ENCODE data around the gene TNRC6B.

Gene TNRC6B

GRCh38 chr22:40258017-40258416 is 80.3 kb downstream of the TNRC6B start:
- POLR2A ChIA-PET = interaction anchor here (0.7 kb wide), 1 partner anchor 87 kb away, joined by 3 read pairs; no protein-coding TSS in a partner anchor
- CTCF ChIA-PET = no interaction called here
- TF ChIP-seq SP1 (IDR thresholded peaks at IDR 0.05) (no peak), ZNF384 (IDR thresholded peaks at IDR 0.05) (0 out of 2 replicates have a peak, but pooled peaks have one; percentile 51), LEF1 (IDR thresholded peaks at IDR 0.05; ENCODE audit: borderline replicate concordance) (no peak), HDGF (IDR thresholded peaks at IDR 0.05; ENCODE audit: borderline replicate concordance) (no peak), ELF4 (IDR thresholded peaks at IDR 0.05) (no peak), ARNT (IDR thresholded peaks at IDR 0.05) (no peak), PKNOX1 (IDR thresholded peaks at IDR 0.05) (no peak)
- no peak for DNase-seq (ENCODE audit: extremely low spot score)

- ChIA-PET CTCF (no interaction called here), POLR2A (no interaction called here)
- DNase-seq (ENCODE audit: extremely low spot score) = no peak
- no peak for TF ChIP-seq ZNF384 (IDR thresholded peaks at IDR 0.05)
- no peak for TF ChIP-seq SUZ12 (IDR thresholded peaks at IDR 0.05)
- TF ChIP-seq HDGF (IDR thresholded peaks at IDR 0.05; ENCODE audit: borderline replicate concordance) = no peak
- TF ChIP-seq ELF4 (IDR thresholded peaks at IDR 0.05) = no peak
- TF ChIP-seq ARNT (IDR thresholded peaks at IDR 0.05) = no peak
- TF ChIP-seq LEF1 (IDR thresholded peaks at IDR 0.05; ENCODE audit: borderline replicate concordance) = no peak
These were observed 80.8 kb downstream of the TNRC6B start for GRCh38 chr22:40258501-40258915.

- TF ChIP-seq LEF1 (IDR thresholded peaks at IDR 0.05; ENCODE audit: borderline replicate concordance) (no peak), SP1 (IDR thresholded peaks at IDR 0.05) (no peak), SUZ12 (IDR thresholded peaks at IDR 0.05) (no peak), CTBP1 (IDR thresholded peaks at IDR 0.05; ENCODE audit: borderline replicate concordance) (no peak)
- ChIA-PET CTCF (no interaction called here), POLR2A (no interaction called here)
- no peak for DNase-seq (ENCODE audit: extremely low spot score)
These were observed 84.1 kb downstream of the TNRC6B start for GRCh38 chr22:40261783-40262182.

- TF ChIP-seq BHLHE40 (IDR thresholded peaks at IDR 0.05; ENCODE audit: borderline replicate concordance) = no peak
- TF ChIP-seq TARDBP (IDR thresholded peaks at IDR 0.05) = no peak
- TF ChIP-seq HDGF (IDR thresholded peaks at IDR 0.05; ENCODE audit: borderline replicate concordance) = no peak
- no peak for TF ChIP-seq SP1 (IDR thresholded peaks at IDR 0.05)
- TF ChIP-seq PKNOX1 (IDR thresholded peaks at IDR 0.05) = no peak
- no peak for TF ChIP-seq ELF4 (IDR thresholded peaks at IDR 0.05)
- TF ChIP-seq CTBP1 (IDR thresholded peaks at IDR 0.05; ENCODE audit: borderline replicate concordance) = no peak
- TF ChIP-seq FOXM1 (IDR thresholded peaks at IDR 0.05; ENCODE audit: borderline replicate concordance) = no peak
- TF ChIP-seq ARNT (IDR thresholded peaks at IDR 0.05) = no peak
- TF ChIP-seq L3MBTL2 (conservative IDR thresholded peaks at IDR 0.05) = no peak
- no peak for TF ChIP-seq FOXA1 (IDR thresholded peaks at IDR 0.05)
- no peak for TF ChIP-seq LEF1 (IDR thresholded peaks at IDR 0.05; ENCODE audit: borderline replicate concordance)
- TF ChIP-seq ZNF384 (IDR thresholded peaks at IDR 0.05) = no peak
- no peak for TF ChIP-seq NFRKB (IDR thresholded peaks at IDR 0.05)
- no peak for TF ChIP-seq FOXK2 (IDR thresholded peaks at IDR 0.05)
- no peak for TF ChIP-seq SUZ12 (IDR thresholded peaks at IDR 0.05)
- no peak for DNase-seq (ENCODE audit: extremely low spot score)
- POLR2A ChIA-PET = no interaction called here
- CTCF ChIA-PET = no interaction called here
These were observed 85.5 kb downstream of the TNRC6B start for GRCh38 chr22:40263191-40263590.

GRCh38 chr22:40265783-40266182 is 88.1 kb downstream of the TNRC6B start:
- no peak for DNase-seq (ENCODE audit: extremely low spot score)
- POLR2A ChIA-PET = no interaction called here
- no peak for TF ChIP-seq NFRKB (IDR thresholded peaks at IDR 0.05)
- no peak for TF ChIP-seq ZNF384 (IDR thresholded peaks at IDR 0.05)
- no peak for TF ChIP-seq TARDBP (IDR thresholded peaks at IDR 0.05)
- no peak for TF ChIP-seq FOXA1 (IDR thresholded peaks at IDR 0.05)
- TF ChIP-seq SUZ12 (IDR thresholded peaks at IDR 0.05) = no peak
- TF ChIP-seq FOXK2 (IDR thresholded peaks at IDR 0.05) = no peak
- no peak for TF ChIP-seq ARNT (IDR thresholded peaks at IDR 0.05)
- CTCF ChIA-PET = no interaction called here

- no peak for TF ChIP-seq ZNF384 (IDR thresholded peaks at IDR 0.05)
- TF ChIP-seq ELF4 (IDR thresholded peaks at IDR 0.05) = no peak
- TF ChIP-seq HDGF (IDR thresholded peaks at IDR 0.05; ENCODE audit: borderline replicate concordance) = no peak
- TF ChIP-seq LEF1 (IDR thresholded peaks at IDR 0.05; ENCODE audit: borderline replicate concordance) = no peak
- TF ChIP-seq PKNOX1 (IDR thresholded peaks at IDR 0.05) = no peak
- no peak for TF ChIP-seq FOXA1 (IDR thresholded peaks at IDR 0.05)
- TF ChIP-seq FOXK2 (IDR thresholded peaks at IDR 0.05) = no peak
- no peak for TF ChIP-seq BHLHE40 (IDR thresholded peaks at IDR 0.05; ENCODE audit: borderline replicate concordance)
- TF ChIP-seq ARNT (IDR thresholded peaks at IDR 0.05) = no peak
- TF ChIP-seq NFRKB (IDR thresholded peaks at IDR 0.05) = no peak
- no peak for TF ChIP-seq CTBP1 (IDR thresholded peaks at IDR 0.05; ENCODE audit: borderline replicate concordance)
- TF ChIP-seq FOXM1 (IDR thresholded peaks at IDR 0.05; ENCODE audit: borderline replicate concordance) = no peak
- TF ChIP-seq SUZ12 (IDR thresholded peaks at IDR 0.05) = no peak
- no peak for TF ChIP-seq SP1 (IDR thresholded peaks at IDR 0.05)
- no peak for TF ChIP-seq TARDBP (IDR thresholded peaks at IDR 0.05)
- ChIA-PET POLR2A (no interaction called here), CTCF (no interaction called here)
- DNase-seq (ENCODE audit: extremely low spot score) = no peak
These were observed 92.3 kb downstream of the TNRC6B start for GRCh38 chr22:40270031-40270430.

GRCh38 chr22:40270748-40271373 is 93.1 kb downstream of the TNRC6B start:
- DNase-seq (ENCODE audit: extremely low spot score) = no peak
- TF ChIP-seq PKNOX1 (IDR thresholded peaks at IDR 0.05) (no peak), SUZ12 (IDR thresholded peaks at IDR 0.05) (no peak), ELF4 (IDR thresholded peaks at IDR 0.05) (no peak), TARDBP (IDR thresholded peaks at IDR 0.05) (no peak), FOXK2 (IDR thresholded peaks at IDR 0.05) (no peak), SP1 (IDR thresholded peaks at IDR 0.05) (no peak), ZNF384 (IDR thresholded peaks at IDR 0.05) (no peak), LEF1 (IDR thresholded peaks at IDR 0.05; ENCODE audit: borderline replicate concordance) (no peak), CTBP1 (IDR thresholded peaks at IDR 0.05; ENCODE audit: borderline replicate concordance) (no peak), BHLHE40 (IDR thresholded peaks at IDR 0.05; ENCODE audit: borderline replicate concordance) (no peak), HDGF (IDR thresholded peaks at IDR 0.05; ENCODE audit: borderline replicate concordance) (no peak), NFRKB (IDR thresholded peaks at IDR 0.05) (no peak), ARNT (IDR thresholded peaks at IDR 0.05) (no peak), FOXA1 (IDR thresholded peaks at IDR 0.05) (no peak)
- ChIA-PET POLR2A (no interaction called here), CTCF (no interaction called here)

Data from HEK293T (cell line).